KOPT-K1 (cell line): ENCODE results near the gene LRRC53.

ENCODE experiments used
- H3K27ac ChIP-seq: fragments of 200-600 bp; sonication (generic); 2 replicates; pipeline ENCODE4 v1.5.1; 2016; ENCODE audit warnings: antibody characterized with exemption, mild to moderate bottlenecking, low read depth, low read length; ENCODE audit not compliant: poor library complexity, severe bottlenecking
- H3K36me3 ChIP-seq: fragments of 200-600 bp; sonication (generic); 2 replicates; pipeline ENCODE4 v1.5.1; 2017; ENCODE audit warnings: antibody characterized with exemption, mild to moderate bottlenecking, low read length, moderate library complexity; ENCODE audit not compliant: insufficient read depth
- H3K9me3 ChIP-seq: fragments of 200-600 bp; sonication (generic); 2 replicates; pipeline ENCODE4 v1.5.1; 2017; ENCODE audit warnings: antibody characterized with exemption, low read length, mild to moderate bottlenecking; ENCODE audit not compliant: insufficient read depth, poor library complexity, severe bottlenecking

LRRC53 gene

GRCh38 chr1:74512170-74512915, at the start of gene LRRC53:
Gene LRRC53 (minus strand): TSS chr1:74512611. CDS start chr1:74483349, 29,262 bp downstream.
- H3K36me3 ChIP-seq, result no peaks in the 10 kb centered on the region
- H3K27ac ChIP-seq, result no peak within 1 kb of the TSS
- no peaks in the 10 kb centered on the region for H3K9me3 ChIP-seq

GRCh38 chr1:74549932-74550331, 37.5 kb upstream of the LRRC53 start:
- Histone ChIP-seq H3K9me3 (no peaks in the 10 kb centered on the region), H3K36me3 (no peaks in the 10 kb centered on the region), H3K27ac (no peak overlapping the region)

- Histone ChIP-seq H3K27ac (no peak overlapping the region), H3K36me3 (no peaks in the 10 kb centered on the region), H3K9me3 (no peaks in the 10 kb centered on the region)
These were observed 36.7 kb upstream of the LRRC53 start for GRCh38 chr1:74548961-74549750.

GRCh38 chr1:74545821-74546220, 33.4 kb upstream of the LRRC53 start:
- H3K27ac ChIP-seq, result no peak overlapping the region
- no peaks in the 10 kb centered on the region for H3K36me3 ChIP-seq
- no peaks in the 10 kb centered on the region for H3K9me3 ChIP-seq

- Histone ChIP-seq H3K9me3 (no peaks in the 10 kb centered on the region), H3K27ac (no peak overlapping the region), H3K36me3 (no peaks in the 10 kb centered on the region)
These were observed 21.8 kb upstream of the LRRC53 start for GRCh38 chr1:74534241-74534640.

- no peaks in the 10 kb centered on the region for H3K36me3 ChIP-seq
- H3K9me3 ChIP-seq, result no peaks in the 10 kb centered on the region
- H3K27ac ChIP-seq, result no peak overlapping the region
These were observed 19.4 kb upstream of the LRRC53 start for GRCh38 chr1:74531796-74532195.

- H3K27ac ChIP-seq, result no peak overlapping the region
- no peaks in the 10 kb centered on the region for H3K9me3 ChIP-seq
- no peaks in the 10 kb centered on the region for H3K36me3 ChIP-seq
These were observed 18.5 kb upstream of the LRRC53 start for GRCh38 chr1:74530892-74531291.

- no peaks in the 10 kb centered on the region for H3K9me3 ChIP-seq
- no peaks in the 10 kb centered on the region for H3K36me3 ChIP-seq
- no peak overlapping the region for H3K27ac ChIP-seq
These were observed 15.7 kb upstream of the LRRC53 start for GRCh38 chr1:74528123-74528522.

- H3K36me3 ChIP-seq, result no peaks in the 10 kb centered on the region
- H3K9me3 ChIP-seq, result no peaks in the 10 kb centered on the region
- no peak overlapping the region for H3K27ac ChIP-seq
These were observed 14.3 kb upstream of the LRRC53 start for GRCh38 chr1:74526708-74527107.

GRCh38 chr1:74523873-74524480, 11.6 kb upstream of the LRRC53 start:
- H3K27ac ChIP-seq, result no peak overlapping the region
- no peaks in the 10 kb centered on the region for H3K36me3 ChIP-seq

GRCh38 chr1:74522148-74522547, 9.7 kb upstream of the LRRC53 start:
- no peaks in the 10 kb centered on the region for H3K36me3 ChIP-seq
- H3K9me3 ChIP-seq, result no peaks in the 10 kb centered on the region
- H3K27ac ChIP-seq, result no peak overlapping the region

More at GRCh38 chr1:74523873-74524480, 11.6 kb upstream of the LRRC53 start:
- no peaks in the 10 kb centered on the region for H3K9me3 ChIP-seq

GRCh38 chr1:74517599-74518051, 5.2 kb upstream of the LRRC53 start:
- no peak overlapping the region for H3K27ac ChIP-seq

GRCh38 chr1:74513411-74514300, 1.2 kb upstream of the LRRC53 start:
- Histone ChIP-seq H3K9me3 (no peaks in the 10 kb centered on the region), H3K36me3 (no peaks in the 10 kb centered on the region), H3K27ac (no peak overlapping the region)

More at GRCh38 chr1:74517599-74518051, 5.2 kb upstream of the LRRC53 start:
- Histone ChIP-seq H3K9me3 (no peaks in the 10 kb centered on the region), H3K36me3 (no peaks in the 10 kb centered on the region)

- Histone ChIP-seq H3K9me3 (no peaks in the 10 kb centered on the region), H3K36me3 (no peaks in the 10 kb centered on the region), H3K27ac (no peak overlapping the region)
These were observed 4.0 kb downstream of the LRRC53 start for GRCh38 chr1:74508449-74508848.
